T-helper 2 cell treated with Interferon-gamma antibody and Interleukin-4, amounts not matched to agents 100 ng/mL and 5 ng/mL, for 36 hours (primary cell): ENCODE measurements around the gene OR2Z1. TPM values are rescaled to one million over a fixed set of nuclear protein-coding genes. Genes with fewer than 3 reads are reported as not detected.

Source experiments
- intact Hi-C: fragments of 100-400 bp; cut with micrococcal nuclease; formaldehyde crosslinking; loops from one replicate; pipeline ENCODE4 v1.15.1; 2023
- total RNA-seq: library from RNA; stranded (reverse); gene quantifications from 2 replicates; pipeline ENCODE4 v1.2.3, GENCODE V29; 2022

Gene OR2Z1, protein sequence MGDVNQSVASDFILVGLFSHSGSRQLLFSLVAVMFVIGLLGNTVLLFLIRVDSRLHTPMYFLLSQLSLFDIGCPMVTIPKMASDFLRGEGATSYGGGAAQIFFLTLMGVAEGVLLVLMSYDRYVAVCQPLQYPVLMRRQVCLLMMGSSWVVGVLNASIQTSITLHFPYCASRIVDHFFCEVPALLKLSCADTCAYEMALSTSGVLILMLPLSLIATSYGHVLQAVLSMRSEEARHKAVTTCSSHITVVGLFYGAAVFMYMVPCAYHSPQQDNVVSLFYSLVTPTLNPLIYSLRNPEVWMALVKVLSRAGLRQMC
- total RNA-seq, result not detected in 2 replicates

DNA sequence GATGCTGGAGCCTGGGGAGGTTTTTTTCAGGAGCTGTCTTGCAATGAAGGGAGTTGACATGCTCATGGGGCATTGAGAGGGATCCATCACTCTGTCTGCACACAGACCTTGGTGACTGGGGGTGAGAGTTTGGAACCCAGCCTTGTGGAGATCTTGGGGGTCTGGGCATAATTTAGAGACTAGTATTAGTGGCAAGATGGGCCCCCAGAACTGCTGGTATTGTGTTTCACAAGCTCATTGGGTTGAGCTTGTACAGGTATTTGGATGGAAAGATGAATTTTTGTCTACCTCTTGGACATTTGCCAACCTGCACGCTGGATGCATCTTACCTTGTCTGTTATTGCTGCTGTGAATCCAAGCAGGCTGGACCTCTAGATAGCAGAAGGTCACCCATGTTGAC lies at the start of gene OR2Z1:
TSS of gene OR2Z1 (plus strand) at position 301 of the 400 bp plus-strand sequence. CDS start 9,395 bp downstream, outside the sequence.
- intact Hi-C loops, result no loop called here

DNA sequence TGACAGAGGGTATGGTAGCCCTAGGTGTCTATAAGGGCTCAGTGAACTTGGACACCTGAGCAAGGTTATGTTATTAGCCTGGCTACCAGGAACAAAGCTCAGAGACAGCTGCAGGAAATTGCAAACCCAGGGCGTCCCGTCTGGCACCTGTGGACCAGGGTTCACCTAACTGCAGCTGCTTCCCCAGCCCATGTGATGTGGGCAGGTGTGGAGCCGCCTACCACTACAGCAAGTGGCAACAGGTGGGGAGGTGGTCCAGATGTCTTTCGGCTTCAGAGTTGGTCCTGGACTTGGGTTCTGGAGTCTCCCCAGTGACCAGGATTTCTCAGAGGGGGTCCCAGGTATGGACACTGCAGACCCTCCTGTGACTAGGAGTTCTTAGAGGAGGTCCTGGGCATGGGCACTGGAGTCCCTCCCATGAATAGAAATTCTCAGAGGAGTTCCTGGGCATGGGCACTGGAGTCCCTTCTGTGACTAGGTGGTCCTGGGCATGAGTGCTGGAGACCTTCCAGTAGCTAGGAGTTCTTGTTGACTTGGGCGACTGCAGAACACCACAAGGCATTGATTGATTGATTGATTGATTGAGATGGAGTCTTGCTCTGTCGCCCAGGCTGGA lies 48.0 kb upstream of the OR2Z1 start:
- intact Hi-C loops, result no loop called here

DNA sequence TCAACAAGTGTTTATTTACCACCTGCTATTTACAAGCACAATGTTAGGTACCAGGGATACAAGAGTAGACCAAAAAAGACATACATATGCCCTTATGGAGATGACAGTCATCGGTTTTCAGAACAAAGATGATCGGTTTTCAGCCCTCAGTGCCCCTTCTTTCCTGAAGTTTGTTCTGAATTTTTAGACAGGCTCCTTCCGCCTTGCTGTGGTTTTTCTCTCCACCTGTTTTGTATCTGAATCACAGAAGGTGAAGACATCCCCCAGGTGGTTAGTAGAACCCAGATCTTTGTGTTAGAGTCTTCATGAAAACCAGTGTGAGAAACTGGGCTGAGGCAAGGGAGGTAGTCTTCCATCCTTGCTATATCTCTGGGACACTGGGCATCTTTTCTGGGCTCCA lies 46.4 kb upstream of the OR2Z1 start:
- intact Hi-C loops, result no loop called here

DNA sequence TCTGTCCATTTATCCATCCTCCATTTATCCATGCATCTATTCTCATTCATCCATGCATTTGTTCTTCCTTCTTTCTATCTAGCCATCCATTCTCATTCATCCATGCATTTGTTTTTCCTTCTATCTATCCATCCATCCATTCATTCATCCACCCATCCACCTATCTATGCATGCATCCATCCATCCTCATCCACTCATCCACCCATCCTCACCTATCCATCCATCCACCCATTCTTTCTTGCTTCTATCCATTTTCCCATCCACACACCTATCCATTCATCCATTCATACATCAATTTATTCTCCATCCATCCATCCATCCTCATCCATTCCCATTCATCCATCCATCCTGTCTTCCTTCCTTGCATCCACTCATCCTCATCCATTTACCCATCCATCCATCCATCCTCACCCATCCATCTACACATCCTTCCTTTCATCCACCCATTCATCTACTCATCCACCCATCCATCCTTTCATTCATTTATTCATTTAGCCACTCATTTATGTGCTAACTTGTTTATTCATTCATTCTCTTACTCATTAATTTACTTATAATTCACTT lies 43.1 kb upstream of the OR2Z1 start:
- intact Hi-C loops, result no loop called here

DNA sequence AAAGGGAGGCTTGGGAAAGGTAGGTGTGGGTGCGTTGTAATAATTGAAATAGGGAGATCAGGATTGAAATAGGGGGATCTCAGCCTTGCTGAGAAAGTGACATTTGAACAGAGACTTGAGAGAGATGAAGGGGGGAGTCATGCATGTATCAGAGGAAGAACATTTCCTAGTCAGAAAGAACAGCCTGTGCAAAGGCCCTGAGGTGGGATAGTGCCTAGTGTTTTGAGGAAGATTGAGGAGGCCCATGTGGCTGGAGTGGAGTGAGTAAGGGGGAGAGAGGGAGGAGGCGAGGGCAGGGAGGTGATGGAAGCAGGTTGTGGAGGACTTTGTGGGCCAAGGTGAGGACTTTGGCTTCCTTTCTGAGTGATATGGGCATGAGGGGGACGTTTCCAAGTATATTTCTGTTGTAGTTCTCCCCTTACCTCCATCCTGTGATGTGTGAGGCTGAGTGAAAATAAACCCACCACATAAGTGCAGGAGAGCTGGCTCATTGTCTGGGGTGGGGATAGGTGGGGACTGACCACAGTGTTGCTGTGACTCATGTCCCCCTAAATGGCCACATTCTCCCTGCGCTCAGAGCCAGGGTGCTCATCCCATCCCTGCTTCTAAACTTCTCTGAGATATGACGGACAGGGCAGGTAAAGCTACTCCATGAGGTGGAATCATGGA lies 40.6 kb upstream of the OR2Z1 start:
- intact Hi-C loops, result no loop called here

DNA sequence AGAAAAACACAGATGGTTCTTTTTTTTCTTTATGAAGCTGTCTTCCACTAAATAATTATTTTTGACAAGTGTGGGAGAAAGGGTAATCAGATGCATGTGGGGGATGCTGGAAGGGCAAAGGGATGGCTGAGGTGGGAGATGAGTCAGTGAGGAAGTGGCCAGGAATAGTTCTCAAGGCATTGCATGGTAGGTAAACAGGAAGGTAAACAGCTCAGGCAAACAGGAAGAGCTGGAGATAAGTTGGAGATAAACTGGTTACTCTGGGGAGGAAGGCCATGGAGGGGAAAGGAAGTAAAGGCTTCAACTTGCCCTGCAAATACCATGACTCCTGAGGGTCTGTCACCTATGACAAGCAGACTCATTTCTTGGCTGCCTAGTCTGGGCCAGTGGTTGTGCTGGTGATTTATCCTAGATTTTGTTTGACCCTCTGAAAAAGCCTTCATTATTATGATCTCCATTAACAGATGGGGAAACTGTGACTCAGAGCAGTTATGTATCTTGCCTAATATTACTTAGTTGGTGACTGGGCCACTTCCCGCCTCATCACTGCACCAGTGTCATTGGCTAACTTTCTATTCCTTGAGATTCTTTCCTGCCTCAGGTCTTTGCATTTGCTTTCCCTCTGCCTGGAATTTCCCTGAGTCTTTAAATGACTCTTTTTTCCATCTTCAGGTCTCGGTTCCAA lies 39.9 kb upstream of the OR2Z1 start:
- intact Hi-C loops, result no loop called here

DNA sequence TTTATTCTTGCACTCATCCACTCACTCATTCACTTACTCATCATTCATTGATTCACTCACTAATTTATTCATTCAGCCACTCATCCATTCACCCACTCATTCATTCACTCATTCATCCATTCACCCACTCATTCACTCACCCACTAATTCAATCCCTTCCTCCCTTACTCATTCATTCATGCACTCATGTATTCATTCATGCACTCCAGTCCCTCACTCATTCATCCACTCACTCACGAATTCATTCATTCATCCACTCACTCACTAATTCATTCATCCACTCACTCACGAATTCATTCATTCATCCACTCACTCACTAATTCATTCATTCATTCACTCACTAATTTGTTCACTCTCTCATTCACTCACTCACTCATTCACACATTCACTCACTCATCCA lies 39.0 kb upstream of the OR2Z1 start:
- intact Hi-C loops, result no loop called here

DNA sequence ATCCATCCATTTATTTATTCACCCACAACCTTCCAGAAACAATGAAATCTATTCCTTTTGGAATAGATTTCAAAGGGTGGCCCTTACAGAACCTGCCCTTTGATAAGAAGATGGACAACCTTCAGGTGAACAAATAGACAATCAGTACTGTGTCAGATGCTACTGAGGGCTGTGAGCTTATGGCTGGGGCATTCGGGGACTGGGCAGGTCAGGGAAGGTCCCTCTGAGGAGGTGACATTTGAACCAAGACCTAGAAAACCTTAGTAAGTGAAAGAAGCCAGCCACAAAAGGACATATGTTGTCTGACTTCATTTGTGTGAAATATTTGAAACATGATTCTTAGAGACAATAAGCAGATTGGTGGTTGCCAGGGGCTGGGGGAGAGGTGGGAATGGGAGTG lies 38.5 kb upstream of the OR2Z1 start:
- intact Hi-C loops, result no loop called here

DNA sequence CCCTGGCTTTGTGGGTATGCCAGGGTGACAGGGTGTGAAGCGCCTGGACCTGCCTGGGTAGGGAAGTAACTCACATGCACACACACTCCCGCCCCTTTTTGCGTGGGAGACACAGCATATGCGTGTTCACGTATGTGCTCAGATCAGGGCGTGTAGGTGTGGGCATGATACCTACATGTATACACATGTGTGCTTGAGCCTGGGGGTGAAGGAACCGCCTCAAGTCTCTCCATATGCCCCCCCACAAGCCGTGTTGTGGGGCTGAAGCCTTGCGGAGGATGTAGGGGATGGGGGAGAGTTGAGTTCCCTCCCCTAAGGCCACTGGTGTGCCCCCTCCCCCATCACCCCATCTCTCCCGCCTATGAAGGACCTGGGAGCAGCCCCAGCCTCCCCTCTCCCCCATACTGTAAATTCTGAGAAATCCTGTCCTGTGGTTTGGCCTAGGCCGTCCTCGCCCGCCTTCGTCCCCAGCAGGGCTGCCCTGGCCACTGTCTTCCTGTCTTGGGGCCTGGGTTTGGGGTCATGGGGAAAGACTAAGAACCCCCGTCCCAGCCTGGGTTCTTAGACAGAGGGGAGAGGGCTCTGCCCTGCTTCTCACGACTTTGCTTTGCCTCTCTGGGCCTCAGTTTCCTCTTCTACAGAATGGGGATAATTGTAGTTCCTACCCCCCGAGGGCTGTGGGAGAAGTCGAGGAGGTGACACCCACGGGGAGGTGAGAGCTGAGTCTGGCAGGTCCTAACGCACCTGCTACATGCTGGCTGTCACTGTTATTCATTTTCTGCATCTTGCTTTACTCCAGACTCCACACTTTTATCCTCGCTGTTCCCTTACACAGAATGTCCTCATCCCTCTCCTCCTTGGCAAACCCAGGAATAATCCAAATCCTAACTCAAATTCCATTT lies 37.2 kb upstream of the OR2Z1 start:
- intact Hi-C loops, result no loop called here

DNA sequence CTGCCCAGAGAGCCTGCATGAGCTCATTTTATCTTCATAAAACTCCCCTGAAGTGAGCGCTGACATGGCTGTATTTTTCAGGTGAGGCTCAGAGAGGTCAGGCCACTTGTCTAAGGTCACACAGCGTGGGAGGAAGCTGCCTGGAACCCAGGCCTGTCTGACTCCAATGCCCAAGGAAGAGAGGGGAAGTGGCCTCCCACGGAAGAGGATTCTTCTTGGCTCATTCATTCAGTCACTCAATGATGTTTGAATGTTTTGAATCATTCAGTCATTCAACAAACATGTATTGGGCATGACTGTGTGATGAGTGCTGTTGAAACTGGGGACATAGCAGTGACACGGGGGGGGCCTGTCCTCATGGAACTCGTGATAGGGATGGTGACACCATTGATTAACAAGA lies 34.9 kb upstream of the OR2Z1 start:
- intact Hi-C loops, result no loop called here

DNA sequence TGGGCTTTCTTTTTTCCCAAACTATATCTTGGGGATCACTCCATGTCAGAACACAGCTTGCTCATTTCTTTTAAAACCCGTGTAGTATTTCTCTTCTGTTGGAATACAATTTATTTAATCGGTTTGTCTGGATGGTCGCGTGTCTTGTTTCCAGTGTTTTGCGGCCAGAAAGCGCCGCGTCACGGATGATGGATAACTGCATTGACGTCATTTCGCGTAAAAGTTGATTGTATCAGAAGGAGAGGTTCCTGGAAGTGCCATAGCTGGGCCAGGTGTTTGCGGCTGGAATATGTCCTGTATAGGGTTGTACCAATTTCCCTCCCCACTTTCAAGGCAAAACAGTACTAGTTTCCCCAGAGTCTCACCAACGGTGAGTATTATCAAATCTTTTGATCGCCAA lies 32.5 kb upstream of the OR2Z1 start:
- intact Hi-C loops, result no loop called here

DNA sequence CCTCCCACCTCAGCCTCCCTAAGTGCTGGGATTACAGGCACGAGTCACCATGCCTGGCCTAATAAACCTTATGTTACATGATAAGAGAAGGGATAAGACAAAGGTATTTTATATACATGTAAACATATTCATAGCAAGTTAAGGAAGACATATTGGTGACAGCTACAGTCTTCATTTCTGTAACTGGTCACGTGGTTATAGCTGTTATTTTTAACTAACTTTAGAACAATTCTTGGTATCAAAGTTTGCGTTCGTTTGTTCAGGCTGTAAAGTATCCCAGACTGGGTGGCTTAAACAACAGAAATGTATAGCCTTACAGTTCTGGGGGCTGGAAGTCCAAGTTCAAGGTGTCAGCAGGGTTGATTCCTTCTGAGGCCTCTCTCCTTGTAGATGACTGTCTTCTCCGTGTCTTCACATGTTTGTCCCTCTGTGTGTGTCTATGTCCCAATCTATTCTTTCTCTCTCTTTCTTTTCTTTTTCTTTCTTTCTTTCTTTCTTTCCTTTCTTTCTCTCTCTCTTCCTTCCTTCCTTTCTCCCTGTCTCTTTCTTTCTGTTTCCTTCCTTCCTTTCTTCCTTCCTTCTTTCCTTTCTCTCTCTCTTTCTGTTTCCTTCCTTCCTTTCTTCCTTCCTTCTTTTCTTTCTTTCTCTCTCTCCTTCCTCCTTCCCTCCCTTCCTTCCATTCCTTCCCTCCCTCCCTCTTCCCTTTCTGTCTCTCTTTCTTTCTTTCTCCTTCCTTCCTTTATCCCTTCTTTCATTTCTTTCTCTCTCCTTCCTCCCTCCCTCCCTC lies 30.5 kb upstream of the OR2Z1 start:
- intact Hi-C loops, result no loop called here

DNA sequence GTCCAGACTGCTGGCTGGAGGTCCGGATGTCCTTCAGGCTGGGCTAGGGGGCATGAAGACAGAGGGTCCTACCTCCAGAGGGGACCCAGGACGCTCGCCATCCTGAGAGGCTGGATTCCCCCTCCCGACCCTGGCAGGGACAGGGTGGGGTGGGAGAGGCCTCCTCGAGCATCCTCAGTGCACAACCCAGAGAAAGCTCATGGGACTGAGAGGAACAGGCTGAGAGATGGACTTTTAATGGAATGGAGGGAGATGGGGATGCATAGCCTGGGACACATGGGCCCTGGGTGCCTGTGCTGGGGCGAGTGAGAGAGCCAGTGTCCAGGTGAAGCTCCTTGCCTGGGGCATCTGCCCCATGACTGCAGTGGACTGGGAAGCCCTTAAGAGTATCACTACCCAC lies 25.9 kb upstream of the OR2Z1 start:
- intact Hi-C loops, result no loop called here

DNA sequence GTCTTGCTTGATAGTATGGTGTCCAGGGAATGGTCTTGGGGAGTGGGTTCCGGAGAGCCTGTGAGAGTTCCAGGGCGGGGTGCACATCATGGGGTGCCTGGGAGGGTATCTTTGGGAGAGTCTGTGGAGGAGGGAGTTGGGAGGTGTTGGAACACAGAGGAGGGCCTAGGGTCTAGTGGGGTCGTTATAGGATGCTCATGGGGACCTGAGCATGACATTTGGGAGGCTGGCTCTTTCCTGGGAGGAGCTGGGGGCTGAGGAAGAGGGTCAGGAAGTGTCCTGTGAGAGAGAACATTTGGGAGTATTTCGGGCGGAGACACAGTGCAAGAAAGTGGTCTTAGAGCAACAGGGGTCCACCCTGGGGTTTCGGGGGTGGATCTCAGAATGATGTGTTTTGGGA lies 25.5 kb upstream of the OR2Z1 start:
- intact Hi-C loops, result no loop called here

DNA sequence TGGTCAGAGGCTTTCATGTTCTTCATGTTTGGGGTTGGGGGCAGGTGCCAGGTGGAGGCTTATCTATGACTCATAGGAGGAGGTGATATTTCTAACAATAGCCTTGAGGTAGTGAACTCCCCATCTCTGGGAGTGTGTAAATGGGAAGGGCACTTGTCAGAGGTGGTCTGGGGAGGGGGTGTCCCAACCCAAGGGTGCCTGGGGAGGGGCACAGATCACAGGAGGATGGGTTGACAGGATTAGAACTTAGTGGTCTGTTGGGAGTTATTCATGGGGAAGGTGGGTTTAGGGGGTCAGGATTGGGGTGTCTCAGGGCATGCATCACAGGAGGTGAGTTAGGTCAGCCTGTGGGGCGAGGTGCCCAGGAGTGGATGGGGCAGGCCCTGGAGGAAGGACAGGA lies 24.4 kb upstream of the OR2Z1 start:
- intact Hi-C loops, result no loop called here

DNA sequence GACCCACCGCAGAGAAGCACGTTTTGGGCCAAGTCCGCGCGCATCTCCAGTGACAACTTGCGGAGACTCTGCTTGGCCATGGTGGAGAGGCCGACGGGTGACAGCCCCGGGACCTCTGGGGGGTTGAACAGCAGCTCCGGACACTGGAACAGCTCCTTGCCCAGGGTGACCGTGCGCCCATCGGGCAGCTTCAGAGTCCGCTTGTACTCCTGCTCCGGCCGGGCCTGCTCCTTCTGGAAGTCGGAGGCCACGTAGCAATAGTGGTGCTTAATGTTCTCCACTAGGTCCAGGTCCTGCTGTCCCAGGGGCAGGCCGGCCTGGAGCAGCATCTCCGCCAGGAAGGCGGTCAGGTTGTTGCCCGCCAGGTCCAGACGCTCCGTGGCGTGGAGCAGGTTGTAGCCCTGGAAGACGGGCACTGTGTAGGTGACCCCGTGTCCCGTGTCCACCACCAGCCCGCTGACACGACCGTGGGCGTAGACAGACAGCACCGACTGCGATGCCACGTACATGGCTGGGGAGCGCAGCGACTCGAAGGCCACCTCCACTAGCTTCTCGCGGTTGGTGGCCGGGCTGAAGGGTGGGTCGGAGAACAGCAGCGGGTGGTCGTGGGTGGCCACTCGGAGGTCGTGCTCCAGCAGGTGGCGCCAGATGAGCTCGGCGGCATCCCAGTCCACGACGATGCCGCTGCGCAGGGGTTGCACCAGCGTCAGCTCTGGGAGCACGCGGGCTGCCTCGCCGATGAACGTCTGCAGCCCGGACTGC lies 23.6 kb upstream of the OR2Z1 start:
- intact Hi-C loops, result no loop called here

DNA sequence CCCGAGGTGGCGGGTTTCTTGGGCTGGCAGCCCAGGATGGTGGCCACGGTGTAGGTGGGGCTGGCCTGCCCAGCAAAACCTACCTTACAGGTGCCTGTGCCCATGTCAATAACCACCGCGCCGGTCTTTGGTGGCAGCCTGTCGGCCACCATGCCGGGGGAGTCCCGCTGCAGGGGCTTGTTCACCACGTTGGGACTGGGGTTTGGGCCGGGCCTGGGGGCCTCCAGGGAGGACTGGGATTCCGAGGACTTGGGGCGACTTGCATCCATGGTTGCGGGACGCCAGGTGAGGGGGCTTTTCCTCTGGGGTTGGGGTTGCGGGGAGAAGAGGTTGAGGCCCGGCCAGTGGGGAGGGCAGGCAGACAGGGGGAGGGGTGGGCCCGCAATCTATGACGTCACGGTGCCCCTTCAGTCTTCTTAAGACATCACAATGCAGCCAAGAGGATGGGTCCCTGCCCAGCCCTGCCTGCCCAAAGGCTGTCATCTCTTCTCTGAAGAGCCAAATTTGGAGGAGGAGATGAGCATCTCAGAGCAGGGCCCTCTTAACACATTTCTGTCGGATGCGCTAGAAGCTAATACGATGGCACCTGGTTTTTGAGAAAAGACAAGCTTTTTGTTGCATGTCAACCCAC lies 22.9 kb upstream of the OR2Z1 start, which contains the start of gene ACTL9:
TSS of gene ACTL9 (minus strand) at position 363 of the 631 bp plus-strand sequence. CDS start at position 269, 94 bp downstream.
- intact Hi-C loops, result no loop called here

DNA sequence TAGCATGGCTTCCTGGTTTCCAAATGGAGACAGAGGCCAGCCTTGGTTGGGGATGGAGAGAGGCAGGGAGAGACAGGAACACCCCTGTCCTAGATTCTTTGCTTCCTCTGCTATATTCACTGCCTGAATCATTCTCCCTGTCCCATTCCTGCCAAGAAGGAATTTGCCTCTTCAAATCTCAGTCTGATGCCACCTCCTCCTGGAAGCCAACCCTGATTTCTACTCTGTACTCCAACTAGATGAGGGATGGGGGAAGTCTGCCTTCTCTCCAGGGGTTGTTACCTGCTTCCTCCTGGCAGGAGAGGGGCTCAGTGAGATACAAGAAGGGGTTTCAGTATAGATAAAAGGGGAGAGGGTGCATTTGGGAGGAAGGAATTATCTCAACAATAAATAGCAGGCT lies 21.5 kb upstream of the OR2Z1 start:
- intact Hi-C loops, result loop anchor here (5.0 kb wide), 1 partner anchor 132 kb away; the partner anchor contains the start of genes MBD3L1 and ZNF558
